Measurements from ENCODE around the gene MLH3.

Gene MLH3

GRCh38 chr14:74981462-74981782 is 69.8 kb downstream of the MLH3 start:
- no peak for DNase-seq (ENCODE audit: low read depth)
- TF ChIP-seq CTCF (conservative IDR thresholded peaks at IDR 0.05; ENCODE audit: low read depth, low read length) = no peak
- no peak overlapping the region for H3K4me3 ChIP-seq (ENCODE audit: low read length)

- no peak for DNase-seq (ENCODE audit: low read depth)
- no peak overlapping the region for H3K4me3 ChIP-seq (ENCODE audit: low read length)
- TF ChIP-seq CTCF (conservative IDR thresholded peaks at IDR 0.05; ENCODE audit: low read depth, low read length) = no peak
These were observed 70.4 kb downstream of the MLH3 start for GRCh38 chr14:74980731-74981461.

- no peak for DNase-seq (ENCODE audit: low read depth)
- H3K4me3 ChIP-seq (ENCODE audit: low read length) = no peak overlapping the region
- TF ChIP-seq CTCF (conservative IDR thresholded peaks at IDR 0.05; ENCODE audit: low read depth, low read length) = no peak
These were observed 70.9 kb downstream of the MLH3 start for GRCh38 chr14:74980398-74980730.

- H3K4me3 ChIP-seq (ENCODE audit: low read length) = no peak overlapping the region
These were observed 71.5 kb downstream of the MLH3 start for GRCh38 chr14:74979442-74980397.

GRCh38 chr14:74979029-74979428 is 72.2 kb downstream of the MLH3 start:
- H3K4me3 ChIP-seq (ENCODE audit: low read length) = no peak overlapping the region
- no peak for TF ChIP-seq CTCF (conservative IDR thresholded peaks at IDR 0.05; ENCODE audit: low read depth, low read length)
- no peak for DNase-seq (ENCODE audit: low read depth)

More at GRCh38 chr14:74979442-74980397, 71.5 kb downstream of the MLH3 start:
- DNase-seq (ENCODE audit: low read depth) = no peak
- peak; percentile 41 for TF ChIP-seq CTCF (conservative IDR thresholded peaks at IDR 0.05; ENCODE audit: low read depth, low read length)

GRCh38 chr14:74978416-74978947 is 72.8 kb downstream of the MLH3 start:
- H3K4me3 ChIP-seq (ENCODE audit: low read length) = no peak overlapping the region
- TF ChIP-seq CTCF (conservative IDR thresholded peaks at IDR 0.05; ENCODE audit: low read depth, low read length) = no peak
- no peak for DNase-seq (ENCODE audit: low read depth)
